ENCODE results near the gene MEGF11.

The MEGF11 gene

DNA sequence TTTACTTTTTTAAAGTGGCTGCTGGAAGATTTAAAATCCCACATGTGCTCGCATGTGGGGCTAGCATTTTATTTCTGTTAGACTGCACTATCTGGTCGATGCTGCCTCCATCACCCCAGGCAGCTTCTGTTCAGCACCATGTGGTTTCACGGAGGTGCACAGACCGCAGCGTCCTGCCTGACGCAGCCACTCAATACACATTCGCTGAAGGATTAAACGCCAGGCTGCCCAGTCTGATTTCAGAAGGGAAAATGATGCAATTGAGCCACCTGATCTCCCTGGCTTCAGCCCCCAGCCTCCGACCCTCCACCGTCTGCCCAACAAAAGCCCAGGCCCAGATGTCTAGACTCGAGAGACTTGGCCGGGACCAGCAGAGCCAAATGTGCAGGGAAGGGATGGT lies 84.5 kb downstream of the MEGF11 start:
- TF ChIP-seq GATA3 (IDR thresholded peaks at IDR 0.05; ENCODE audit: low read depth, low read length) (no peak), GATA2 (IDR thresholded peaks at IDR 0.05; ENCODE audit: low read depth, low read length) (no peak)

DNA sequence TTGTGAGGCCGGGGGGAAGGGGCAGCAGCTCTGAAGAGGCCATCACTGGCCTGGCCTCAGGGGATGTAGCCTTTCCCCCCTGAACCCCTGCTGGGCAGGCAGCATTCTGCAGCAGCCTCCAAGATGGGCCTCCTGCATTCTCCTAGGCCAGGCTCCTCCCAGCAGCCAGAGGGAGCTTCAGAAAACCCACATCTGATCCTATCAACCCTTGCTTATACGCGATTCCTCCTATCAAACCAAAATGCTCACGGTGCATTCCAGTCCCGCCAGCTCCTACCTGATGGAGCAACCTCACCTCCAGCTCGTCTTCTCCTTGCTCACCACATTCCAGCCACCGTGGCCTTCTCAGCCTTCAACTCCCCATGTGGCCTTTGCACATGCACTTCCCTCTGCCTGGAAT lies 85.7 kb downstream of the MEGF11 start:
- TF ChIP-seq GATA2 (IDR thresholded peaks at IDR 0.05; ENCODE audit: low read depth, low read length) (no peak), GATA3 (IDR thresholded peaks at IDR 0.05; ENCODE audit: low read depth, low read length) (no peak)

DNA sequence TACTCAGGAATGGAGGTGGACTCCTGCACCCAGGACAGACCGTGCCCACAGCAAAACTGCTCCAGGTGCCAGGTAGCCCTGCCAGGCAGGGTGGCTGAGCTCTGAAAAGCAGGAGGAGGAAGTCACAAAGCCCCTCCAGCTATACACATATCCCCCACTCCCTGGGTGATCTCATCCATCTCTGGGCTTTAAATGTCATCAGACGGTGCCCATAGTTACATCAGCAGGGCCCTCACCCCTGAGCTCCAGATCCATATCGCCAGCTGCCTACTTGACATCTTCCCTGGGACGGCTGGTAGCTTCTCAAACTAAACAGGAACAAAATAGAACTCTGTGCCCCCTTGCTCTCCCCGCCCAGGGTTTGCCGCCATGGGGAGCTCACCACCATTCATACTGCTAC lies 87.7 kb downstream of the MEGF11 start:
- no peak for TF ChIP-seq GATA3 (IDR thresholded peaks at IDR 0.05; ENCODE audit: low read depth, low read length)
- no peak for TF ChIP-seq GATA2 (IDR thresholded peaks at IDR 0.05; ENCODE audit: low read depth, low read length)

DNA sequence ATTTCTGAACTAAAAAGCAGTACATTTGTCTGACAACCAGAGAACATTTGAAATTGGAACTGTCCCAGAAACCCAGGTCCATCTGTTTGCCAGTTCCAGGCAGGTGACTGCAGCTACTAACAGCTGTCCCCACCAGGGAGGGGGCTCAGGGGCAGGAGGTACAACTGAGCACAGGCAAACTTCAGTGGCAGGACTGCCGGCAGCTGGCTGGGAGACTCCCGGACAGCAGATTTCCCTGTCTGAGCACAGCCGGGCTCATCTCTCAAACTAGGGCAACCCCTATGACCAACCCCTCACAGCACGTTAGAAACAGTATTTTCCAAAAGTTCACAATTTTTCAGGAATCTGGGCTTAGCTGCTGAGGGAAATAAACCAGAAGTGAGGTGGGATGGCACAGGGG lies 88.8 kb downstream of the MEGF11 start:
- TF ChIP-seq GATA2 (IDR thresholded peaks at IDR 0.05; ENCODE audit: low read depth, low read length) (no peak), GATA3 (IDR thresholded peaks at IDR 0.05; ENCODE audit: low read depth, low read length) (no peak)

DNA sequence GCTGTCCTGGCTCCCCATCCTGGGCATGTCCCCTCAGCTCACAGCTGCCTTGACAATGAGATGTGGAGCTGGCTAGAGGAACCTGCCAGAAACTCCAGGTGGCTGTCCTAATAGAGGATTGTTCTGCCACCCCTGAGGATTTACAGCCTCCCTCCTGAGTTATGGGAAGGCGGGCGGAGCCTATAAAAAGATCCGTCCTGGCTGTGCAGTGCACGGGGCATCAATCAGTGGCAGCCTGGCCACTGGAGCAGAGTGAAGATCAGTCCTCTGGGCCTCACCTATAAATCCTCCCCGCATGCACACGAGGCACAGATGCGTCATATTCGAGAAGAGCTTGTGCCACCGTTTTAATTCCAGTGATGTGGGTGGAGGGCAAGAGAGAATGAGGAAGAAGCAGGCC lies 90.0 kb downstream of the MEGF11 start:
- no peak for TF ChIP-seq GATA2 (IDR thresholded peaks at IDR 0.05; ENCODE audit: low read depth, low read length)
- TF ChIP-seq GATA3 (IDR thresholded peaks at IDR 0.05; ENCODE audit: low read depth, low read length): no peak

DNA sequence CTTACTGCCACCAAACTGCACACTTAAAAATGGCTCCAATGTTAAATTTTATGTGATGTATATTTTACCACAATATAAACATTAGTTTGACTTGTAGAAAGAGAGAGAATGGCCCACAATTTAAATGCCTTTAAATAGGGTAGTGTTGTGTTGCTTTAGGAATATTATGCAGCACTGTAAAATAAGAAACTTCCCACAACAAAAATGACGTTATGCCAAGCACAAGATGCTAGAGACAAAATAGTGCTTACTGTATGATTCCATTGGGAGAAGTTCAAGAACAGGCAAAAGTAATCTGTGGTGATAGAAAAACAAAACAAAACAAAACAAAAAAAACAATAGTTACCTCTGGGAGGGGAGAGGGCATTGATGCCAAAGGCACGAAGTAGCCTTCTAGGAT lies 91.3 kb downstream of the MEGF11 start:
- no peak for TF ChIP-seq GATA2 (IDR thresholded peaks at IDR 0.05; ENCODE audit: low read depth, low read length)
- no peak for TF ChIP-seq GATA3 (IDR thresholded peaks at IDR 0.05; ENCODE audit: low read depth, low read length)

DNA sequence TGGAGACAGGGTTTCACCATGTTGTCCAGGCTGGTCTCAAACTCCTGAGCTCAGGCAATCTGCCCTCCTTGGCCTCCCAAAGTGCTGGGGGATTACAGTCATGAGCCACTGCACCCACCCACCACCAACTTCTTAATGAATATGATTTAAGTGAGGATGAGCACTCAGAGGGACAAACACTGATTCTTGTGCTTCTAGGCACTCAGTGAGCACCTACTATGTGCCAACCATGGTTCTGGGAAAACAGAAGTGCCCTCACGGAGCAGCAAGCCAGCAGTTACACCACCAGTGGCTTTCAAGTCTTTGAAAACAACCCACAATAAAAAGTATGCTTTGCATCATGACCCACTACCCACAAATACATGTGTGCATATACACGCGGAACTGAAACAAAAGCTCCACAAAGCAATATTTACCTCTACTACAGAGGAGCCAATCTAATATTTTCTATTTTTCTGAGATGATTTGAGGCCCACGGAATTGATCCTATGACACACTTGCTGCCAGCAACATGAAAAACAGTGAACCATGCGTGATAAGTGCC lies 91.9 kb downstream of the MEGF11 start:
- TF ChIP-seq GATA3 (IDR thresholded peaks at IDR 0.05; ENCODE audit: low read depth, low read length) (no peak), GATA2 (IDR thresholded peaks at IDR 0.05; ENCODE audit: low read depth, low read length) (no peak)

DNA sequence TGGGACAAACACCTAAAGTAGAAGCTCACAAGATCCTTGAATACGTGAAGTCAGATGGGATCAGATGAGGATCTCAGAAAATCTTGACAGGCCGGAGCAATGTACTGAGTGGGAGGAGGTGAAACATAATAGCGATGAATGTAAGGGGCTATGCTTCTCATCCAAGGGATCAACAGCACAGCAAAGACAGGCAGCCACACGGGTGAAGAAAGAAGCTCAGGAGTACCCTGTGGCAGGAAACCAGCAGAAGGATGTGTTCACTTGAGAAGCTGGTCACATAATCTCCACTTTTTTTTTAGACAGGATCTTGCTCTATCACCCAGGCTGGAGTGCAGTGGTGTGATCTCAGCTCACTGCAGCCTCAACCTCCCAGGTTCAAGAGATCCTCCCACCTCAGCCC lies 92.4 kb downstream of the MEGF11 start:
- TF ChIP-seq GATA2 (IDR thresholded peaks at IDR 0.05; ENCODE audit: low read depth, low read length) (no peak), GATA3 (IDR thresholded peaks at IDR 0.05; ENCODE audit: low read depth, low read length) (no peak)

DNA sequence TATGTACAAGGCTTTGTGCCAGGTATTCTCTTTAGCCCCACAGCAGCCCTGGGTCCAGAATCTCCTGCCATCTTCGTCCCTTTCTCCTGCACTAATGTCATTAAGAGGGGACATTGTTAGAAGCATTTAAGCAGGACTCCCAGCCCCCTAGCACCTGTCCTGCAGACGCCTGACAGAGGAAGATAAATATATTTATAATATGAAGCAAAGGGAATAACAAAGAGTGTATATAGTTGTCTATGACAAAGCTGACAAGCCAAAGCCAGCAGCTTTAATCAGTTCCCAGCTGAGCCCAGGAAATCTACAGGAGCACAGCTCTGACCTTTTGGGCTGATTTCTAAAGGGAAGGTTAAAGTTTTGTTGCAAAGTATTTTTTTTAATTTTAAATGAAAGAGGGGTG lies 96.0 kb downstream of the MEGF11 start:
- TF ChIP-seq GATA3 (IDR thresholded peaks at IDR 0.05; ENCODE audit: low read depth, low read length) (no peak), GATA2 (IDR thresholded peaks at IDR 0.05; ENCODE audit: low read depth, low read length) (no peak)

DNA sequence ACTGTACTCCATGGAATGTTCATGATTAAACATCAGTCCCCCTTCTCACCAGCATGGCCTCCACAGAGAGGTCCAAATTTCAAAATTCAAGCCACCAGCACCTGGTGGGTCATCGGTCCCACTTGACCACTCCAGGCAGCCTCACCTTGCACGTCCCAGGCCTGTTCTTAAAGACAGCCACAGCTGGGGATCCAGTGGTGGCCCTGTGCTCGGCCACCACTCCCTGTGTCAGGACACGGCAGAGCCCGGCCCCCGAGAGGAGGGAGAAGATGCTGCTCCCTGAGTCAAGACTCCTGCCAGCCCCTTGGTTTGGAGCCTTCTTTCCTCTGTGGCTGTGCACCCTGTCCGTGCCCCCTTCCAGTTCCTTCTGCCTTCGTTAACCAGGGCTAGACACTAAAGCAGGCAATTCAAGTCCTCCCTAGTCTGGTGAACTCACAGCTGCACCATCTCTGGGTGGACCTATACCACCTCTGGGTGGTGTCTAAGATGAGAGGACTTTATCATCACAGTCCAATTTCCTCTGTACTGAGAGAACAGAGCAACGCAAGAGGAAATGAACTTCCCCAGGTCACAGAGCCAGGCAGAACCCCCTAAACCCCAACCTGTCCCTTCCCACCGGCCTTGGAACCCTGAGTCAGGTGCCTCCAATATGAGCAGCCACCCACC lies 97.1 kb downstream of the MEGF11 start:
- TF ChIP-seq GATA2 (IDR thresholded peaks at IDR 0.05; ENCODE audit: low read depth, low read length) (no peak), GATA3 (IDR thresholded peaks at IDR 0.05; ENCODE audit: low read depth, low read length) (no peak)

DNA sequence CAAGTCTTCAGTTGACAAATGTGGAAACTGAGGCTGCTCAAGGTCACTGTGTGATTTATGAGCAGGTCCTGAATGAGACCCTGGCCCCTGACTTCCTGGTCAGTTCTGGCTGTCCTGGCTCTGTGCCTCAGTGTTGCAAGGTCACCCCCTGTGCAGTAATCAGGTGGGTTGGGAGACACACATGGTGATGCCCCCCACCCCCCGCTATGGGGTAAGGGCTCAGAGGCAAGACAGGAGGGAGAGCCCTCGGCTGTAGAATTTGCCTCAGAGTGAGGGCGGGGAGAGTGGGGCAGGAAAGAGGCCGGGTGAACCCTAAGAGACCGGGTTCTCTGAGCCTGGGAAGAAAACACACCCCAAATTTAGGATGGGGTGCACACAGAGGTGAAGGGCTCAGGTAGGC lies 98.5 kb downstream of the MEGF11 start:
- TF ChIP-seq GATA2 (IDR thresholded peaks at IDR 0.05; ENCODE audit: low read depth, low read length) (no peak), GATA3 (IDR thresholded peaks at IDR 0.05; ENCODE audit: low read depth, low read length) (no peak)

DNA sequence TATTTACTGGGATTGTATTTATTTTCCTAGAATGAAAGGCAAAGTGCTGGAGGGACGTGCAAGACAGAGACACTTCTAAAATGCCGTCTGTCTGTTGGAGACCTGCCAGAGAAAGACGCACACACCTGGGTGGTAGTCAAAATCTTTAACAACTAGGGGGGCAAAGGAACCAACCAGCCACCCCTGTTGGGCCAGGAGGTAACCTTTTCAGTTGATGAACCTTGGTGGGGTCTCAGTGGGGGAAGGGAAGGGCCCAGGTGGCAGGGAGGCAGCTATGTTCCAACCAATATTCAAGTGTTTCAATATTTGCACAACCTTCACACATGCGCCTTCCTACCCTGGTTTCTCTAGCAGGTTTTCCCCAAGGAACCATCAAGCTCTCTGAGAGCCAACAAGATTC lies 99.0 kb downstream of the MEGF11 start:
- TF ChIP-seq GATA2 (IDR thresholded peaks at IDR 0.05; ENCODE audit: low read depth, low read length) (no peak), GATA3 (IDR thresholded peaks at IDR 0.05; ENCODE audit: low read depth, low read length) (no peak)

DNA sequence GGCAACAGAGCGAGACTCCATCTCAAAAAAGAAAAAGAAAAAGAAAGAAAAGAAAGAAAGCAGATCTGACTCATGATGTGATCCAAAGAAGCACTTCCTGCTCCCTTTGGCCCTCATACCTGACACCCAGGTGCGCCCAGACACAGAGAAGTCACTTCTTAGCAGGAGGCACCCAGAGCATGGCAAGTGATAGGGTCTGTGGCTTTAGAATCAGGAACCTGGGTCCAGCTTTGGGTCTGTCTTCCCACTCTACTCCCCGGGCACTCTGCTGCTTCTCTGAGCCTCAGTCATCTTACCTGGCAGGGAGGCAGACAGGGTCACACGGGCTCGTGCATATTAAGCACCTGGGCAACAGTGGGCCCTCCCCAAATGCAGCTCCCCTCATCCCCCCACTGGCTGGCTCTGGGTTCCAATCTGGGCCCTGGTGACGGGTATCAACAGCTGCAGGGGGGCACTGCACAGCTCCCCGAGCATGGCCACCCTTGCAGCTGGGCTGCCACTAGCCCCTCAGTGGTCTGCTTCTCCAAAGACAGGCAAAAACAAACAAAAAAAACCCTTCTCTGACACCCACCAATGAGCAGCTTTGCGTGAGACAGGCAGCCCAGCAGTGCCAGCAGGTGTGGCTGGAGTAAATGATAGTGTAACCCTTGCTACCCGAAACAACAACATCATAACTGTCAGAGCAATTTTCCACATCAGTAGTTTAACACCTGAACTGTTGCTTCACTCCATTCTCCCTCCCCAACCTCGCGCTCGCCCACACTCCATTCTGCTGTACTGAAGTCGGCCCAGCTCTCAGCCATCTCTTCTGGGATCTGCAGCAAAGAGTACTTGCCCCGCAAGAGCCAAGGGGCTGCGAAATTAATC lies 99.8 kb downstream of the MEGF11 start:
- TF ChIP-seq GATA3 (IDR thresholded peaks at IDR 0.05; ENCODE audit: low read depth, low read length) (no peak), GATA2 (IDR thresholded peaks at IDR 0.05; ENCODE audit: low read depth, low read length) (no peak)

DNA sequence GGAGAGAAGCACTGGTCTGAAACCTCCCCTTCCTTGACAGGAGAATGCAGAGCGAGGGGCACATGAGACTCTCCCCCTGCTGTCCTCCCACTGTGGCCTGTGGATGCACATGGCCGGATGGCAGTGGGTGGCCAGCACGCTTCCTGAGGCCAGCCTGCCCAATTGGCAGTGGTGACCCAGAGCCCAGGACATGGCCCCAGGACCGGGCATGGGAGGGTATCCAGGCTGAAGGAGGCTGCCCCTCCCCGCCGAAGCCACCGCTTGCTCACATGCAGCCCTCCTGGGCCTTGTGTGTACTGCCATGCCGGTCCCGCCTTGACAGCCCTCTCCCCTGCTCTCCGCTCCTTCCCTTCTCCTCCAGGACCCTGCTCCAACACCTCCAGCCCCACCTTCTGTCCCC lies 100.9 kb downstream of the MEGF11 start:
- TF ChIP-seq GATA3 (IDR thresholded peaks at IDR 0.05; ENCODE audit: low read depth, low read length) (no peak), GATA2 (IDR thresholded peaks at IDR 0.05; ENCODE audit: low read depth, low read length) (no peak)

DNA sequence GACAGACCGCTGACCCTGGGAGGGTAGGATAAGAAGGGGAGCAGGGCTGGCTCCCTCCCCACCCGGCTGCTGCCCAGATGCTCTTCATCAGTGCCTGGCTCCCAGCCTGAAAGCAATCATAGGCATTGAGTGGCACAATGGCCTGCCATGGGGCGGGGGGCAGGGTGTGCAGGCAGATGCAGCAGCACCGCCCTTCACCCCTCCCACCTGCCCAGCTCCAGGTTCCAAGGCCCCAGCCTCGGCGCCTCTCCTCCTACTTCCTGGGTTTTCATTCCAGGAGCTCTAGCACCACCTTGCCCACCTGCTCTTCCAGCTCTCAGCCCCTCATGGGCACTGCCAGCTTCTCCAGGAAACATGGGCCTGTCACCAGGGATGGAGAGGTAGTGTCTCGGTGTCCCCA lies 101.7 kb downstream of the MEGF11 start:
- TF ChIP-seq GATA2 (IDR thresholded peaks at IDR 0.05; ENCODE audit: low read depth, low read length): no peak
- TF ChIP-seq GATA3 (IDR thresholded peaks at IDR 0.05; ENCODE audit: low read depth, low read length): no peak
